Neural cell (in vitro differentiated cells): ENCODE measurements around the gene ZNF891. TPM values are rescaled to one million over a fixed set of nuclear protein-coding genes. Genes with fewer than 3 reads are reported as not detected.
A peak's percentile ranks its signal among the peaks of the same experiment; 100 is the strongest.

Experiments used
- H2AFZ ChIP-seq: fragments of 200-600, 300-800 bp; sonication (generic), shearing (Covaris generic); 2 replicates; pipeline ENCODE4 v1.6.0; 2014; ENCODE audit warnings: low read depth, mild to moderate bottlenecking, antibody characterized with exemption, low read length, moderate library complexity
- H3F3A ChIP-seq: fragments of 200-600 bp; shearing (Covaris generic); 2 replicates; pipeline ENCODE4 v1.6.1; 2016; ENCODE audit warnings: mild to moderate bottlenecking, moderate library complexity, mixed read lengths, antibody characterized with exemption, low read length; ENCODE audit not compliant: insufficient read depth, poor library complexity, severe bottlenecking
- H3K27ac ChIP-seq: fragments of 200-600, 300-800 bp; sonication (generic), shearing (Covaris generic); 2 replicates; pipeline ENCODE4 v1.5.1; 2014; ENCODE audit warnings: mild to moderate bottlenecking, low read length, moderate library complexity
- H3K27me3 ChIP-seq: fragments of 300-800, 200-600 bp; sonication (generic), shearing (Covaris generic); 2 replicates; pipeline ENCODE4 v1.6.0; 2014; ENCODE audit warnings: mild to moderate bottlenecking, low read depth, low read length, moderate library complexity; ENCODE audit not compliant: insufficient read depth
- H3K36me3 ChIP-seq: fragments of 300-800, 200-600 bp; sonication (generic), shearing (Covaris generic); 2 replicates; pipeline ENCODE4 v1.5.1; 2014; ENCODE audit warnings: mild to moderate bottlenecking, antibody characterized with exemption, low read length, moderate library complexity; ENCODE audit not compliant: insufficient read depth
- H3K4me2 ChIP-seq: fragments of 300-800, 200-600 bp; sonication (generic), shearing (Covaris generic); 2 replicates; pipeline ENCODE4 v1.6.0; 2014; ENCODE audit warnings: mild to moderate bottlenecking, low read length
- H3K4me3 ChIP-seq: fragments of 300-800, 200-600 bp; sonication (generic), shearing (Covaris generic); 2 replicates; pipeline ENCODE4 v1.5.1; 2014; ENCODE audit warnings: mild to moderate bottlenecking, low read length, moderate library complexity
- H3K79me2 ChIP-seq: fragments of 200-600 bp; shearing (Covaris generic); replicated peaks from 2 replicates; pipeline ENCODE4 v1.6.0; 2014; ENCODE audit warnings: mild to moderate bottlenecking, low read length, moderate library complexity; ENCODE audit not compliant: insufficient read depth
- H3K9ac ChIP-seq: fragments of 300-800, 200-600 bp; sonication (generic), shearing (Covaris generic); 2 replicates; pipeline ENCODE4 v1.6.1; 2016; ENCODE audit warnings: mild to moderate bottlenecking, low read length, mixed read lengths
- H3K9me2 ChIP-seq: fragments of 200-600 bp; shearing (Covaris generic); 2 replicates; pipeline ENCODE4 v1.6.1; 2016; ENCODE audit warnings: mild to moderate bottlenecking, low read length, mixed read lengths; ENCODE audit not compliant: insufficient read depth
- H3K9me3 ChIP-seq: fragments of 200-600, 300-800 bp; sonication (generic), shearing (Covaris generic); 2 replicates; pipeline ENCODE4 v1.6.1; 2016; ENCODE audit warnings: mild to moderate bottlenecking, mixed run types, low read length, moderate library complexity, mixed read lengths
- H4K20me1 ChIP-seq: fragments of 200-600 bp; shearing (Covaris generic); 2 replicates; pipeline ENCODE4 v1.6.1; 2016; ENCODE audit warnings: mild to moderate bottlenecking, mixed run types; ENCODE audit not compliant: insufficient read depth
- CTCF ChIP-seq: fragments of 450-650 bp; IDR thresholded peaks from 2 replicates; pipeline ENCODE4 v1.5.1; 2014; ENCODE audit warnings: antibody characterized with exemption, mild to moderate bottlenecking, moderate library complexity; ENCODE audit not compliant: poor library complexity, severe bottlenecking
- EP300 ChIP-seq: fragments of 450-650 bp; conservative IDR thresholded peaks from 2 replicates; pipeline ENCODE4 v1.6.1; 2014; ENCODE audit warnings: antibody characterized with exemption, mild to moderate bottlenecking, moderate library complexity; ENCODE audit not compliant: poor library complexity, severe bottlenecking
- EZH2 ChIP-seq: fragments of 200-600, 300-800 bp; shearing (Covaris generic), sonication (generic); IDR thresholded peaks from 2 replicates; pipeline ENCODE4 v1.6.1; 2014; ENCODE audit warnings: antibody characterized with exemption, low read length, borderline replicate concordance, mild to moderate bottlenecking; ENCODE audit not compliant: insufficient read depth, poor library complexity, severe bottlenecking
- MXI1 ChIP-seq: fragments of 450-650 bp; conservative IDR thresholded peaks from 2 replicates; pipeline ENCODE4 v1.6.1; 2014; ENCODE audit warnings: antibody characterized with exemption, mild to moderate bottlenecking; ENCODE audit not compliant: poor library complexity, severe bottlenecking
- POLR2AphosphoS5 ChIP-seq: IDR thresholded peaks from 2 replicates; pipeline ENCODE4 v1.6.1; 2012
- RAD21 ChIP-seq: fragments of 450-650 bp; conservative IDR thresholded peaks from 2 replicates; pipeline ENCODE4 v1.6.1; 2014; ENCODE audit warnings: antibody characterized with exemption, mild to moderate bottlenecking, moderate library complexity
- REST ChIP-seq: IDR thresholded peaks from 2 replicates; pipeline ENCODE4 v1.6.1; 2012; ENCODE audit warnings: borderline replicate concordance
- SMC3 ChIP-seq: fragments of 450-650 bp; conservative IDR thresholded peaks from 2 replicates; pipeline ENCODE4 v1.6.1; 2014; ENCODE audit warnings: antibody characterized with exemption, mild to moderate bottlenecking, moderate library complexity; ENCODE audit not compliant: poor library complexity
- TAF1 ChIP-seq: IDR thresholded peaks from 2 replicates; pipeline ENCODE4 v1.6.1; 2012; ENCODE audit warnings: low read depth
- polyA plus RNA-seq: library from polyadenylated mRNA; depleted of rRNA; stranded (reverse); fragments of >200 nt; gene quantifications from 2 replicates; pipeline ENCODE4 v1.2.3, GENCODE V29; 2014

Gene ZNF891
- polyA plus RNA-seq, 1 donor from 2014 or later: 9.4 TPM

GRCh38 chr12:133081159-133081780 lies 48.8 kb downstream of the ZNF891 start:
- peak overlapping the region; percentile 99 for H3K9ac ChIP-seq
- peaks cover 21% of the 10 kb centered on the region for H3K79me2 ChIP-seq
- TF ChIP-seq REST (peak; percentile 14), TAF1 (no peak)
- H3F3A ChIP-seq: no peaks in the 10 kb centered on the region
- H3K36me3 ChIP-seq: peaks cover 41% of the 10 kb centered on the region
- peak overlapping the region; percentile 91 for H3K4me3 ChIP-seq
- H3K9me3 ChIP-seq: peaks cover 32% of the 10 kb centered on the region
- H4K20me1 ChIP-seq: no peaks in the 10 kb centered on the region
- no peaks in the 10 kb centered on the region for H3K9me2 ChIP-seq
- no peaks in the 10 kb centered on the region for H3K27me3 ChIP-seq
- H3K27ac ChIP-seq: peak overlapping the region; percentile 99
- peak overlapping the region; percentile 75 for H3K4me2 ChIP-seq
- peak overlapping the region; percentile 96 for H2AFZ ChIP-seq

- Histone ChIP-seq H3F3A (no peaks in the 10 kb centered on the region), H3K9me3 (peaks cover 29% of the 10 kb centered on the region)
These were observed 49.5 kb downstream of the ZNF891 start, which contains the start of gene ZNF140 for GRCh38 chr12:133080368-133081158. Gene ZNF140, plus strand, starts transcription at chr12:133080923. Its CDS starts 398 bp downstream, at chr12:133081321.

More at GRCh38 chr12:133080368-133081158, 49.5 kb downstream of the ZNF891 start, which contains the start of gene ZNF140:
- Histone ChIP-seq H4K20me1 (no peaks in the 10 kb centered on the region), H3K9me2 (no peaks in the 10 kb centered on the region), H3K79me2 (peaks cover 21% of the 10 kb centered on the region), H3K36me3 (peaks cover 34% of the 10 kb centered on the region), H3K27me3 (no peaks in the 10 kb centered on the region), H3K4me3 (peak within 1 kb of the TSS; percentile 91), H2AFZ (peak within 1 kb of the TSS; percentile 96), H3K27ac (peak within 1 kb of the TSS; percentile 99), H3K9ac (peak within 1 kb of the TSS; percentile 99), H3K4me2 (peak within 1 kb of the TSS; percentile 75)
- no peak for TF ChIP-seq EP300
- peak; percentile 53 for TF ChIP-seq REST
- TF ChIP-seq SMC3: peak; percentile 48
- peak; percentile 74 for TF ChIP-seq MXI1
- TF ChIP-seq RAD21: peak; percentile 27
- no peak for TF ChIP-seq EZH2
- TF ChIP-seq CTCF: peak; percentile 61
- TF ChIP-seq POLR2AphosphoS5: peak; percentile 93
- TF ChIP-seq TAF1: peak; percentile 82
